Fibroblast of skin of right biceps (primary cell): ENCODE measurements around the gene ICAM1.
"Not testable (repeated sequence)": the region's sequence is repeated elsewhere in the genome, so short reads cannot be mapped to it uniquely, and the experiment has no call there.

Source experiments
- DNase-seq: peaks from one replicate; pipeline ENCODE4 v3.0.0-alpha.2; 2013

Gene ICAM1, protein sequence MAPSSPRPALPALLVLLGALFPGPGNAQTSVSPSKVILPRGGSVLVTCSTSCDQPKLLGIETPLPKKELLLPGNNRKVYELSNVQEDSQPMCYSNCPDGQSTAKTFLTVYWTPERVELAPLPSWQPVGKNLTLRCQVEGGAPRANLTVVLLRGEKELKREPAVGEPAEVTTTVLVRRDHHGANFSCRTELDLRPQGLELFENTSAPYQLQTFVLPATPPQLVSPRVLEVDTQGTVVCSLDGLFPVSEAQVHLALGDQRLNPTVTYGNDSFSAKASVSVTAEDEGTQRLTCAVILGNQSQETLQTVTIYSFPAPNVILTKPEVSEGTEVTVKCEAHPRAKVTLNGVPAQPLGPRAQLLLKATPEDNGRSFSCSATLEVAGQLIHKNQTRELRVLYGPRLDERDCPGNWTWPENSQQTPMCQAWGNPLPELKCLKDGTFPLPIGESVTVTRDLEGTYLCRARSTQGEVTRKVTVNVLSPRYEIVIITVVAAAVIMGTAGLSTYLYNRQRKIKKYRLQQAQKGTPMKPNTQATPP

DNA sequence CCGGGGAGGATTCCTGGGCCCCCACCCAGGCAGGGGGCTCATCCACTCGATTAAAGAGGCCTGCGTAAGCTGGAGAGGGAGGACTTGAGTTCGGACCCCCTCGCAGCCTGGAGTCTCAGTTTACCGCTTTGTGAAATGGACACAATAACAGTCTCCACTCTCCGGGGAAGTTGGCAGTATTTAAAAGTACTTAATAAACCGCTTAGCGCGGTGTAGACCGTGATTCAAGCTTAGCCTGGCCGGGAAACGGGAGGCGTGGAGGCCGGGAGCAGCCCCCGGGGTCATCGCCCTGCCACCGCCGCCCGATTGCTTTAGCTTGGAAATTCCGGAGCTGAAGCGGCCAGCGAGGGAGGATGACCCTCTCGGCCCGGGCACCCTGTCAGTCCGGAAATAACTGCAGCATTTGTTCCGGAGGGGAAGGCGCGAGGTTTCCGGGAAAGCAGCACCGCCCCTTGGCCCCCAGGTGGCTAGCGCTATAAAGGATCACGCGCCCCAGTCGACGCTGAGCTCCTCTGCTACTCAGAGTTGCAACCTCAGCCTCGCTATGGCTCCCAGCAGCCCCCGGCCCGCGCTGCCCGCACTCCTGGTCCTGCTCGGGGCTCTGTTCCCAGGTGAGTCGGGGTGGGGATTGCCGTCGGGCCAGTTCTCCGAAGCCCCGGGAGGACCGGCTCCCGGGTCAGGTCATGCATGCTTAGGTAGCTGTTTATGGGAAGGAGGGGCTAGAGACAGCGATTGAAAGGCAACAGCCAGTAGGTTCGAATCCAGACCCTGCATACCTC, at the start of gene ICAM1:
Gene ICAM1 (plus strand): TSS at position 505 of the 779 bp plus-strand sequence. CDS start 40 bp downstream, at position 545.
- DNase-seq: peak; percentile 49

DNA sequence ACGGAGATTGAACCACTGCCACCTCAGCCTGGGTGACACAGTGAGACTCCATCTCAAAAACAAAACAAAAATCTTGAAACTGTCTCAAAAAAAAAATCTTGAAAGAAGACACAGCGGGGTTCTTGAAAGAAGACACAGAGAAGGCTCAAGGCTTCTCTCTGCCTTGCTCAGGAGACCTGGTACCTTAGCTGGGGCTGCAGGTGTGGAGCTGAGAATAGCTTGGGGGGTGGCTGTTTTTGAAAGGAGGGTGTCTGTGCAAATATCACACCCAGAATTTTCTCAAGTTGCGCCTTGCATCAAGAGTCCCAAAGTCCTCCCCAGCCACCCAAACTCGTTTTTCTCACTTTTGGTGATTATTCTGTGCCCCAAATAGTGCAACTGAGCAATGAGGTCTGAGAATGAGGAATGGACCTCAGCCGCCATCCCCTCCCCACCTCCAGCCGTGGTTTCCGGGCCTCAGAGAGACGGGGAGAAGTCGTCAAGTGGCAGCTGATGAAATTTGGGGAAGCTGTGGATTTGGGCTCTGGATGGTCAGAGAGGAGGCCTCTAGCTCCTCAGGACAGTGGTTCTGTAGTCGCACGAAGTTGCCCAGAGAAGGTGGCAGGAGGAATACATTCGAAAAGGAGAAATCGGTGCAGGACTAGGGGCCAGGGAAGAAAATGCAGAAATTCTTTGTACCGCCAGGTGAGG, 48.6 kb upstream of the ICAM1 start:
- DNase-seq: no peak

DNA sequence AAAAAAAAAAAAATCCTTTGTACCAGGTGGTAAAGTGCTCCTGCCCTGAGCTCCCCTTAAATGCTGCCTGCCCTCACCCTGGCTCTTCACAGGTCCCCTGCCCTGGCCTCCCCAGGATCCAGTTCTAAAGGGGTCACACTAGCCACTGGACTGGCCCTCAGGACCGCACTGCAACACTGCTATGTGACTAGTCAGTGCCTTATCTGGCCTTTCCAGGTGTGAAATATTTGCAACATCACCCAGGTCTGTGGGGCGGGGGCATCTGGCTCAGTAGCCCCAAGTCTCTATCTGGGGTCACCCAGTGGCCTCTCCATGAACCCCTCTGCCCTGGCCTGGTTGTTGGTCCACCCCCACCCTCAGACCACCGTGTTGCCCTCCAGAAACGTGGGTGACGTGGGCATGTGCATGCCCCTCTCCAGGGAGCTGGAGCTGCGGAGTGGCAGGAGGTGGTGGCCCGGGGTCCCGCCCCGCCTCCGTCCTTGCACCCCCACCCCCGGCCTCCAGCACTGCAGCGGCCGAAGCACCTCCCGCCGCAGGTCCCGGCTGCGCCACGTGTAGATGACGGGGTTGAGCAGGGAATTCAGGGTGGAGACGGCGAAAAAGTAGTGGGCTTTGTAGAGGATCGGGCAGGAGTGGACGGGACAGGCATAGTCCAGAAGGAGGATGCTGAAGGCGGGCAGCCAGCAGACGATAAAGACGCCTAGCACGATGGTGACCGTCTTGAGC, 47.3 kb upstream of the ICAM1 start:
- DNase-seq: no peak

DNA sequence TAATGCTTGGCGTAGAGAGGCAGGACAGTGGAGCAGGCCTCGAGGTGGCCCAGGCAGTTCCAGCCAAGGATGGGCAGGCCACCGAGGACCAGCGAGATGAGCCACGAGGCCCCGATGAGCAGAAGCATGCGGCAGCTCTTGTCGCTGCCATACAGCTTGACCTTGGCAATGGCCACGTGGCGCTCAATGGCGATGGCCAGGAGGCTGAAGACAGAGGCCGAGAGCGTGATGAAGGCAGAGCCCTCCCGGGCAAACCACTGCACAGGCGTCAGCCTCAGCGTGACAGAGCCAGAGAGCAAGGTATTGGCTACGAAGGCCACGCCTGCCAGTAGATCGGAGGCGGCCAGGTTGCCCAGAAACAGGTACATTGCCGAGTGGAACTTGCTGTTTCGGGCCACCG, 46.6 kb upstream of the ICAM1 start:
- DNase-seq: no peak

DNA sequence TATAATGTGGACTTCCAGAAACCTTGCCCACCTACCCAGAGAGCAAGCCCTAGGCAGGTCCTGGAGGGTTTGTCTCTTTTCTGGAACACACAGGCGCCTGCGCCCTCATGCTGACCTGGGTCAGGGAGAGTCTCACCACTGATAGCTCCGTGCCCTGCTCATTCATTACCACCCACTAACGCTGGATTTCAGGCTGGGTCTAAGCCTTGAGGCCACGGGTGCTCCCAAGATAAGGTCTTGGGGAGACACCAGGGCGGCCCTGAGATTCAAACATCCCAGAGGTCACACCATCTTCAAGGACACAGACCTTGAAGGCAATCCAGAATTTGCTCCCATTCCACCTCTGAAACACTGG, 44.9 kb upstream of the ICAM1 start:
- no peak for DNase-seq

DNA sequence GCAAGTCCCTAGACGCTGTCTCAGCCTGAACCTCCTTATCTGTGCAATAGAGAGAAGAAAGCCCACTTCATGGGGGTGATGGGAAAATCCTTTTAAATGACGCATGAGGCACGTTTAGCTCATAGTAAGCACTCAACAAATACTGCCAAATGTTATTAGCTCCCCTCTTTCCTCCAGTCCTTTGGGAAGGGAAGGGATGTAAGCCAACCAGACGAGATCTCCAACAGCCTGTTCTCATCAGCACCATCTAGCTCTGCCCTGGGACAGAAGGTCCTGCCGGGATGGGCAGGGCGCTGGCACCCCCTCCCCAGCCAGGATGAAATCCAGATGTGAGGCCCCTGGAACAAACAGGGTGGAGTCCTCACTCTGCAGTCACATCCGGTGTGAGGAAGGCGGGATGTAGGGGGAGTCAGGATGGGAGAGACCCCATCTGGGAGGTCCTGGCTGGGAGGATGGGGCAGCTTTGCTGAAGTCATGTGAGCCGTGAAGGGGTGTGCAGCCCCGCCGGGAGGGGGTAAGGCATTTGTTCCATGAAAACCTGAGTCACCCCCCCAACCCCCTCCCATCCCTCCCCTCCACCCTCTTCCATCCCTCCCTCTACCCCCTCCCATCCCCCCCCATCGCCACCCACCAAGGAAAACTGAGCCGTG, 44.4 kb upstream of the ICAM1 start:
- DNase-seq: peak; percentile 93

DNA sequence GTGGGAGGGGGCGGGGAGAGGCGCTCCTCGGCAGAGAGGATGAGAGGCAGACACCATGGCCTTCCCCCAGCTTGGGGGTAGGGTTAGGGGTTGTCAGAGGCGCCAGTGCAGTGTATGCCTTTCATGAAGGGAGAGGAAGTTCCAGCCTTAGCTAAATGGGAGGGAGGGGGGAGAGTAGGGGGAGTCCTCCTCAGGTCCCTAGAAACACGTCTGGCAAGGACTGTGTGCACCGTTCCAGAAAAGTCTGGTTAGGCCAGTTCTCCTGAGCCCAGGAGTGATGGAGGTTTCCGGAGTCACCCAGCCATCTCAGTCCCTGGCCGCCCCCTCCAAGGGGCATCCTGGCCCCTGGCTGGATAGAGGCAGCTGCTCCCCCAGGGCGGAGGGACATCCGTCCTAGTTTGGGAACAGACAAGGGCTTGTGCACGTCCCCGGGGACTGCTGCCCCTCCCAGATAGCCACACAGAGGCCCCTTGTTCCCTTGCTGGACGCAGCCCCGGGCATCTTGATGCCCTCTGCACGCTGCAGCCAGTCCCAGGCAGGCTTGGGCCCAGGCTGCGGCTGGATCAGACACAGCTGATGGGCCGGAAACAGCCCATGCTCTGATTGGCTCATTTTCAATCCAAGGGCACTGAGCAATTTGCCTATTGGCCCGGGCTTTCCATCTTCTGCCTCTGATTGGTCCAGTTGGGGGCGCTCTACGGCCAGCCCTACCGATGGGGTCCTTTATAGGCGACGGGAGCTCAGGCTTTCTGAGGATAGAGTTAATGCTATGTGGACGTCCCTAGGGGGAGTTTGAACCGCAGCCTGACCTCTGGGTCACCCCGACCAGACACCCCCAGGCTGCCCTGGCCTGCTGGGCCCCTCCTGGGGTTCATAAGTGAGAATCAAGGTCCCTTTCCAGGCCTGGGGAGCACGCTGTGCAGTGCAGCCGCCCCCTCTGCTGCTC, 43.6 kb upstream of the ICAM1 start:
- peak; percentile 47 for DNase-seq

DNA sequence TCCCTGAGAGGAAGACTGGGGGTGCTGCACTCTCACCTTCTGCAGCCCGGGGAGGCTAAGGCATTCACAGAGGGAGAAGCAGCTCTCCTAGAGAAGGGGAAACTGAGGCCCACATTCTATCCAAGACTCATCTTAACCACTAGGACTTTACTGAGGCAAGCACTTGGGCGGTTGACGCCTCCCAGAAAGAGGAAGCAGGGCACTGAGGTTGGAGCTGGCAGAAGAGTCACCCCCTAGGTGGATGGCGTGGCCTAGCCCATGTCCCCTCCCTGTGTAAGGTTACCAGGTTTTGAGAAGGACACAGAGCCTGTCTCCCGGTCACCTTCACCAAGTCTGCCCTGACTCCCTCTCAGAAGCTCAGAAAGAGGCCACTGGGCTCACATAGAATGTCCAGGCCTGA, 42.5 kb upstream of the ICAM1 start:
- DNase-seq: no peak

DNA sequence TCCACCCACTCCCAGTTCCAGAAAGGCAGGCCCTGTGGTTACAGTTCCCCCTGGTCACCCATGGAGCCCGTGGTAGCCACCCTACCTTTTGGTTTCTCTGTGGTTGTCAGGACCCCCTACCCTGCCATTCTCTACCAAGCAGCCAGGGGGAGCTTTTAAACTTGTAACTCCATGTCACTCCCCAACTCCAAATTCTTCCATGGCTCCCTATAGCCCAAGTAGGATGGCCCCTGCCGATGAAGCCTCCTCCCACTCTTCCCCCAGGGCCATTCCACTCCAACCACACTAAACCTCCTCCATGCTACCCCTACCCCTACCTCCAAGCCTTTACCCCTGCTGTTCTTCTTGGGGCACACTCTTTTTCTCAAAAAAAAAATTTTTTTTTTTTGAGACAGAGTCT, 42.0 kb upstream of the ICAM1 start:
- peak; percentile 44 for DNase-seq

DNA sequence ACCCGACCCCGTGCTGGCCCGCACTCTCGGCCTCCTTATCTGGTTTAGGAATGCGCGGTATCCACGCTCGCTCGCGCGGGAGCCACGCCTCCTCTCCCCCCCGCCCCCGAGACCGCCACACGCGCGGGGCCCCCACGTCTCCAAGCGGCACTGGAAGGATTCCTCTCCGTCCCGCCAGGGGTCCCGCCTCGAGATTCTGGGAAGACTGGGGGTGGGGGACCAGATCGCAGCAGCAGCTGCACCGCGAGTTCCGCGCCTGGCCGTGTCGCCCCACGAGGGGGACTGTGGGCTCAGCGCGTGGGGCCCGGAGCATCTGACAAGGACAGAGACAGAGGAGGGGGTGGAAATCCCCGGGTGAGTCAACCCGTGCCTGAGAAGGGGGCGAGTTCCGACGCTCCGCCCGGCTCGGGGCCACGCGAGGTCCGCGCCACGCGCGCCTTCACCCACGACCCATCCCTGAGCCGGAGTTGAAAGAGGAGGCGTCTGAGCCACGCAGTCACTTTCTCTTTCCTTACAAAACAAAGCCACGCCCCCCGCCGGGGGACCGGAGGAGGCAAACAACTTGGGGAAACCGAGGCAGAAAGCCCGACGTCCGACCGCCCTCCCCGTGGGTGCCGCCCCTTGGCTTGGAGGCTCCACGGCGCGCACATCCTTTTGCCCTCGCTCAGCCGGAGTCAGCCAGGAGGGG, 40.6 kb upstream of the ICAM1 start:
- DNase-seq: peak; percentile 58

DNA sequence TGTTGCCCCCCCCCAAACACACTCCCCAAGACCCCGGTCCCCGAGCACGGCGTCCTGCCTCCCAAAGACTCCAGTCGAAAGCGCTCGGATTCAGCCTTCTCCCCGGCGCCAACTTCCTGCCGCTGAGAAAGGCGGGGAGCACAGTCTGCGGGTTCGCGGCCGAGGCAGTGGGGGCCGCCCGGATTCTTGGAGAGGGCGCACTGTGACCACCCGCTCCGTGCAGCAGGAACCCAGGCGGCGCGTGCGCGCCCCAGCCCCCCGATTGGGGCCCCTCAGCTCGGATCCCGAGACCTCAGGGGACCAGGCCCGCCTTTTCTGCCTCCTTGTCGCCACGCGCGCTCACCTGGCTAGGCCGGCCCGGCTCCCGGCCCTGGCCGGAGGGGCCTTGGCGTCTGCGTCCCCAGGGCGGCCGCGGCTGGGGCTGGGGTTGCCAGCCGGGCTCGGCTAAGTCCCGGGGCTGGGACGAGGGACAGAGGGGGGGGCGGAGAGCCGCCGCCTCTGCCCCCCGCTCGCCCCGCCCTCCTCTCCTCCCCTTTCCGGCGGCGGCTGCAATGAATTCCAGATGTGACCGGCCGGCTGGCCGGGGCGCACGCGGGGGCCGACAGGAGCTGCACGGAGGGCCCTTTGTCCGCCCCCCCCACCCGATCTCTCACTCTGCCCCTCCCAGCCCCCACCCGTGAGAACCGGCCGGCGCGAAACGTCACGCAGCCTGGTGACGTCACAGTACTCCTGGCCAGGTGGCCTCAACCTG, 39.9 kb upstream of the ICAM1 start, which contains the start of gene S1PR2:
Gene S1PR2 (minus strand): TSS at position 471 of the 751 bp plus-strand sequence. CDS start 6,426 bp downstream, outside the sequence.
- peak; percentile 81 for DNase-seq

DNA sequence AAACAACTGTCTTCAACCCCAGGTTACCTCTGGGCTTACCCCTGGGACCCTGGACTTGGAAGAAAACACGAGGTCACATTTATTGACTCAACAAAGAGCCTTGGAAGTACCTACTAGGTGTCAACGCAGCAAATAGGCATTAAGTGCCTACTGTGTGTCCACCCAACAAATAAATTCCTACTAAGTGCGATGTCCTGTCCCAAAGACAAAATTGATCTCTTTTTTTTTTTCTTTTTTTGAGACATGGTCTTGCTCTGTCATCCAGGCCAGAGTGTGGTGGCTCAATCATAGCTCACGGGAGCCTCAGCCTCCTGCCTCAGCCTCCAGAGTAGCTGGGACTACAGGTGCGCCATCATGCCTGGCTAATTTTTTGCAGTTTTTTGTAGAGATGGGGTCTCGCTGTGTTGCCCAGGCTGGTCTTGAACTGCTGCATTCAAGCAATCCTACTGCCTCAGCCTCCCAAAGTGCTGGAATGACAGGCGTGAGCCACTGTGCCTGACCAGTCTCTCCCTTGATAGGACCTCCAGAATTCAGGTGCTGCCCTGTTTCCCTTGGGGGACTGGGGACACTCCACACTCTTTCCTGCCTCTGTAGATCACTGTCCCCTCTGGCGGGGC, 39.2 kb upstream of the ICAM1 start:
- DNase-seq: no peak

DNA sequence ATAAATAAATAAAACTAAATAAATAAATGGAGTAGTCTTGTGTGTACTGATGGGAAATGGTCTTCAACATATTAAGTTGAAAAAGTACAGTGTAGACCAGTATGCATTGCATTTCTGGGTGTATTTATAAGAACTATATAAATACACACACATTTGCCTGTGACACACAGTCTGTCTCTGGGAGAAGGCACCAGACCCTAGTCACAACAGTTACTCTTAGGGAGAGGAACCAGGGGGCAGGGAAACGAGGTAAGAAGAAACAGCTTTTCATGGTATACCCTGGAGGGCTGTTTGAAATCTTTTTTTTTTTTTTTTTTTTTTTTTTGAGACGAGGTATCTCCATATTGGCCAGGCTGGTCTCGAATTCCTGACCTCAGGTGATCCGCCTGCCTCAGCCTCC, 37.0 kb upstream of the ICAM1 start:
- no peak for DNase-seq

DNA sequence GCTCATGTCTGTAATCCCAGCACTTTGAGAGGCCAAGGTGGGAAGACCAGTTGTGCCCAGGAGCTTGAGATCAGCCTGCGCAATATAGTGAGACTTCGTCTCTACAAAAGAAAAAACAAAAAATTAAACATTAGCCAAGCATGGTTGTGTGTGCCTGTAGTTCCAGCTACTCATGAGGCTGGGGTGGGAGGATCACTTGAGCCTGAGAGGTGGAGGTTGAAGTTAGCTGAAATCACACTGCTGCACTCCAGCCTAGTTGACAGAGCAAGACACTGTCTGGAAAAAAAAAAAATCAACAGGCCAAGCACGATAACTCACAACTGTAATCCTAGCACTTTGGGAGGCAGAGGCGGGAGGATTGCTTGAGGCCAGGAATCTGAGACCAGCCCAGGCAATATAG, 35.9 kb upstream of the ICAM1 start:
- no peak for DNase-seq

DNA sequence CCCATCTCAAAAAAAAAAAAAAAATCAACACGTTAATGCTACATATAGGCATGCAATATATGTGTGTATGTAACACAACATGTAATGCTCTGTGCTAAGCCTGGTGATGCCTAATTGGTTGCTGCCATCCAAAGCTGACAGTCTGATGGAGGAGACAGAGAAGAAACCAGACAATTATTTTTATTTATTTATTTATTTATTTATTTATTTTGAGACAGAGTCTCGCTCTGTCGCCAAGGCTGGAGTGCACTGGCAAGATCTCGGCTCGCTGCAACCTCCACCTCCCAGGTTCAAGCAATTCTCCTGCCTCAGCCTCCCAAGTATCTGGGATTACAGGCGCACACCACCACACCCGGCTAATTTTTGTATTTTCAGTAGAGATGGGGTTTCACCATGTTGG, 35.5 kb upstream of the ICAM1 start:
- not testable (repeated sequence) for DNase-seq

DNA sequence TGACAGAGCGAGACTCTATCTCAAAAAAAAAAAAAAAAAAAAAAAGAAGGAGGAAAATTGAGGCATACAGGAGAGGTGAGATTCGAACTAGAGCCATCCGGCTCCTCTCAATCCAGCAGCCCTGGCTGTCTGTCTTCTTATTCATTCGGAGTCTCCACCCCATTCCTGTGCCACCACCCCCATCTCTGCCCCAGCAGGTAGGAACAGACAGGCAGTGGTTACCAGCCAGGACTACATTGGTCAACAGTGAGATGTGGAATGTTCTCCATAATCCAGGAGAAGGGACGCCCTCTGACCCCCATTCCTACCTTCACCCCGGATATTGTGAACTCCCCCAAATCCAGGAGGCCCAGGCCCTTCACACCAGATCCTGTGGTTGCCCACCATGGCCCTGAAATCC, 33.2 kb upstream of the ICAM1 start:
- peak; percentile 31 for DNase-seq

DNA sequence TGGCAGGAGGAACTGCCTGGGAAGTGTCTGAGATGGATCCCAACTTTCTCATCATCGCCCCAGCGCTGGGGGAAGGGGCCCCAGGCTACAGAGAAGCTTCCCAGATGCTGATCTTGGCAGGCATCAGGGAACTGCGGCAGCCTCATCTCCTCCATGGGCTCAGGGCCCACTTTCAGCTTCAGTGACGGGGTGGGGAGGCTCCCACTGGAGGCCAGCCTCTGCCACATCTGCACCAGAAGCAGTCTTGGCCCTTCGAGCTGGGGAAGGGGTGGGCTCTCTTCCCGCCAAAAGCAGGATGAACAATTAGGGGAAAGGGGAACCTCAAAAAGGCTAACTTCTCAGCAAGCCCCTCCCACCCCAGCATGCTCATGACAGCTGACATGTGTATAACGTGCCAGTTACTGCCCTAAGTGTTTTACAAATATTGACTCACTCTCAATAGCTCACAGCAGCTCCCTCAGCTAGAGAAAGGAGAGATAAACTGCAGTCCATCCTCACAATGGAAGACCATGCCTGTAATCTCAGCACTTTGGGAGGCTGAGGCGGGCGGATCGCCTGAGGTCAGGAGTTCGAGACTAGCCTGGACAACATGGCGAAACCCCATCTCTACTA, 32.6 kb upstream of the ICAM1 start:
- DNase-seq: peak; percentile 90

DNA sequence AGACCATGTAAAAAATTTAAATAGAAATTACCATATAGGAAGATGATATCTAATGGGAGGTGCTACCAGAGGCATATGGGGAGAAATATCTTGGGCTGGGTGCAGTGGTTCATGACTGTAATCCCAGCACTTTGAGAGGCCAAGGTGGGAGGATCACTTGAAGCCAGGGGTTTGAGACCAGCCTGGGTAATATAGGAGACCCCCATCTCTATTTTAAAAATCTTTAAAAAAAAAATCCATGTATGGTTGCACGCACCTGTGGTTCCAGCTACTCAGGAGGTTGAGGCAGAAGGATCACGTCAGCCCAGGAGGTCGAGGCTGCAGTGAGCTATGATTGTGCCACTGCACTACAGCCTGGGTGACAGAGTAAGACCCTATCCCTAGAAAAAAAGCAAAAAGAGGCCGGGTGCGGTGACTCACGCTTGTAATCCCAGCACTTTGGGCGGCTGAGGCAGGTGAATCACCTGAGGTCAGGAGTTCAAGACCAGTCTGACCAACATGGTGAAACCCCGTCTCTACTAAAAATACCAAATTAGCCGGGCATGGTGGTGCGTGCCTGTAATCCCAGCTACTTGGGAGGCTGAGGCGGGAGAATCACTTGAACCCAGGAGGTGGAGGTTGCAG, 29.0 kb upstream of the ICAM1 start:
- DNase-seq: not testable (repeated sequence)
